Measurements from ENCODE around the gene PNP.

DNA sequence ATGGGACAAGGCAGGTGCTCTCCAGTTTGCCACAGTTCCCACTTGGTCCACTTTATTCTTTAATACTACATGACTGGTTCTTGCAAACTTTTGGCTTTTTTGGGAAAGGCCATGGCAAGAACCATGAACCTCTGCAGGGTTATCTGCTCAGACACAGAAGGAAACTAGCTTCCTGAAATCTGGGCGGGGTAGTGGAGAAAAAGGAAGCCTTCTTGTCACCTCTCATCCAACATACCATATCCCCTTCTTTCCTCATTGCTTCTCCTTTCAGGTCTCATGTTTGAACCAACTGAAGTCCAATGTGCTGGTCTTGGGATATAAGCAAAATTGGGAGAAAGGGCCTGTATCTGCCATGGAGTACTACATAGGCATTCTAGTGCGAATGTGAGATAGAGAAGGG is 27.7 kb upstream of the PNP start:
- TF ChIP-seq, protein P1, sequence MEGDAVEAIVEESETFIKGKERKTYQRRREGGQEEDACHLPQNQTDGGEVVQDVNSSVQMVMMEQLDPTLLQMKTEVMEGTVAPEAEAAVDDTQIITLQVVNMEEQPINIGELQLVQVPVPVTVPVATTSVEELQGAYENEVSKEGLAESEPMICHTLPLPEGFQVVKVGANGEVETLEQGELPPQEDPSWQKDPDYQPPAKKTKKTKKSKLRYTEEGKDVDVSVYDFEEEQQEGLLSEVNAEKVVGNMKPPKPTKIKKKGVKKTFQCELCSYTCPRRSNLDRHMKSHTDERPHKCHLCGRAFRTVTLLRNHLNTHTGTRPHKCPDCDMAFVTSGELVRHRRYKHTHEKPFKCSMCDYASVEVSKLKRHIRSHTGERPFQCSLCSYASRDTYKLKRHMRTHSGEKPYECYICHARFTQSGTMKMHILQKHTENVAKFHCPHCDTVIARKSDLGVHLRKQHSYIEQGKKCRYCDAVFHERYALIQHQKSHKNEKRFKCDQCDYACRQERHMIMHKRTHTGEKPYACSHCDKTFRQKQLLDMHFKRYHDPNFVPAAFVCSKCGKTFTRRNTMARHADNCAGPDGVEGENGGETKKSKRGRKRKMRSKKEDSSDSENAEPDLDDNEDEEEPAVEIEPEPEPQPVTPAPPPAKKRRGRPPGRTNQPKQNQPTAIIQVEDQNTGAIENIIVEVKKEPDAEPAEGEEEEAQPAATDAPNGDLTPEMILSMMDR (IDR thresholded peaks at IDR 0.05) = no peak
- no peak for TF ChIP-seq POLR2A (IDR thresholded peaks at IDR 0.05)
- no peak for TF ChIP-seq EP300 (IDR thresholded peaks at IDR 0.05)
